HUES64 (cell line): ENCODE measurements around the gene NGEF.
"Not testable (repeated sequence)": the region's sequence is repeated elsewhere in the genome, so short reads cannot be mapped to it uniquely, and the experiment has no call there.

Experiments used
- H3K27ac ChIP-seq: 2 replicates; pipeline ENCODE4 v1.7.0; 2013; ENCODE audit warnings: low read depth, low read length, inconsistent platforms
- H3K27me3 ChIP-seq: 2 replicates; pipeline ENCODE4 v1.6.1; 2013; ENCODE audit warnings: mild to moderate bottlenecking, low read length; ENCODE audit not compliant: insufficient read depth
- H3K36me3 ChIP-seq: 2 replicates; pipeline ENCODE4 v1.6.1; 2013; ENCODE audit warnings: mild to moderate bottlenecking, low read length; ENCODE audit not compliant: insufficient read depth
- H3K4me1 ChIP-seq: 2 replicates; pipeline ENCODE4 v1.6.1; 2013; ENCODE audit warnings: mild to moderate bottlenecking, low read length, moderate library complexity; ENCODE audit not compliant: insufficient read depth
- H3K4me3 ChIP-seq: 2 replicates; pipeline ENCODE4 v1.5.1; 2013; ENCODE audit warnings: mild to moderate bottlenecking, low read length, moderate library complexity
- H3K9ac ChIP-seq: 2 replicates; pipeline ENCODE4 v1.6.1; 2013; ENCODE audit warnings: mild to moderate bottlenecking, low read depth, low read length
- H3K9me3 ChIP-seq: 2 replicates; pipeline ENCODE4 v1.6.1; 2013; ENCODE audit warnings: low read depth, low read length; ENCODE audit not compliant: insufficient read depth
- WGBS: fragments of 150-250, 120-280 bp; methylation state at CpG from one replicate; pipeline ENCODE4 v1.1.7; 2013; ENCODE audit warnings: missing lambda C conversion rate; 5-methylcytosine and 5-hydroxymethylcytosine counted together

Gene NGEF

GRCh38 chr2:232920760-232921159 is 92.3 kb downstream of the NGEF start:
- no peaks in the 10 kb centered on the region for H3K9me3 ChIP-seq
- H3K9ac ChIP-seq: no peak overlapping the region
- H3K4me3 ChIP-seq: no peak overlapping the region
- peaks cover 17% of the 10 kb centered on the region for H3K27me3 ChIP-seq
- H3K27ac ChIP-seq: no peak overlapping the region
- peaks cover 7% of the 10 kb centered on the region; the same call in 1 of the 2 replicates for H3K4me1 ChIP-seq
- H3K36me3 ChIP-seq: no peaks in the 10 kb centered on the region
- 94% methylated on average over 2 of the region's 3 CpGs for WGBS

GRCh38 chr2:232920055-232920454 is 93.0 kb downstream of the NGEF start:
- no peaks in the 10 kb centered on the region for H3K9me3 ChIP-seq
- 88% methylated on average over 11 of the region's 11 CpGs for WGBS
- peaks cover 10% of the 10 kb centered on the region for H3K27me3 ChIP-seq
- no peak overlapping the region for H3K9ac ChIP-seq
- H3K36me3 ChIP-seq: no peaks in the 10 kb centered on the region
- 0 out of 2 replicates have a peak, but pooled peaks cover 2% of the 10 kb centered on the region for H3K4me1 ChIP-seq
- no peak overlapping the region for H3K27ac ChIP-seq
- no peak overlapping the region for H3K4me3 ChIP-seq

DNA sequence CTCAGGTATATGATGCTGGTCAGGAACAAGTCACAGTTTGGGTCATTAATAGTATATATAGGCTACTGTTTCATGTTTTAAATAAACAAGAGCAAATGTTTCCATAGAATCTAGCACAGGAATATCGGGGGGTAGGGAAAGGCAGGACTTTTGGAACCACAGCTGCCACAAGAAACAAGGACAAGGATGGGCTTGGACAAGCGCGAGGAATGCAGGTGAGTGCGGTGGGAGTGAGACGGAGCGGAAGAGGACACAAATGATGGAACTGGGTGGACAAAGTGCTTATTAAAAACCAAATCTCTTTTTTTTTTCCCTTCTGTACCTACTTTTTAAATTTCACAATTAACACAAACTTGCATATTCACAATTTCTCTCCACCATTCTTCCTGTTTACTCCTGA is 93.9 kb downstream of the NGEF start:
- peaks cover under 1% of the 10 kb centered on the region for H3K27me3 ChIP-seq
- H3K27ac ChIP-seq: no peak overlapping the region
- 95% methylated on average over 6 of the region's 6 CpGs for WGBS

GRCh38 chr2:232913903-232914302 is 99.2 kb downstream of the NGEF start:
- H3K27ac ChIP-seq: no peak overlapping the region
- H3K9me3 ChIP-seq: peaks cover 21% of the 10 kb centered on the region
- no peak overlapping the region for H3K4me3 ChIP-seq
- no peaks in the 10 kb centered on the region for H3K4me1 ChIP-seq
- no peaks in the 10 kb centered on the region for H3K36me3 ChIP-seq
- no peak overlapping the region for H3K9ac ChIP-seq
- WGBS: 95% methylated on average over 2 of the region's 2 CpGs
- no peaks in the 10 kb centered on the region; the same call in 1 of the 2 replicates for H3K27me3 ChIP-seq

More for the DNA sequence above, 93.9 kb downstream of the NGEF start:
- no peaks in the 10 kb centered on the region for H3K9me3 ChIP-seq
- no peaks in the 10 kb centered on the region for H3K4me1 ChIP-seq
- no peak overlapping the region for H3K9ac ChIP-seq
- no peaks in the 10 kb centered on the region for H3K36me3 ChIP-seq
- H3K4me3 ChIP-seq: no peak overlapping the region

GRCh38 chr2:232911712-232912277 is 101.3 kb downstream of the NGEF start:
- H3K27me3 ChIP-seq: no peaks in the 10 kb centered on the region; the same call in 1 of the 2 replicates
- H3K36me3 ChIP-seq: no peaks in the 10 kb centered on the region
- peaks cover 21% of the 10 kb centered on the region for H3K9me3 ChIP-seq
- peaks cover 4% of the 10 kb centered on the region; the same call in 1 of the 2 replicates for H3K4me1 ChIP-seq
- no peak overlapping the region for H3K4me3 ChIP-seq
- WGBS: 75% methylated on average over 1 of the region's 1 CpG
- H3K27ac ChIP-seq: no peak overlapping the region
- no peak overlapping the region for H3K9ac ChIP-seq

DNA sequence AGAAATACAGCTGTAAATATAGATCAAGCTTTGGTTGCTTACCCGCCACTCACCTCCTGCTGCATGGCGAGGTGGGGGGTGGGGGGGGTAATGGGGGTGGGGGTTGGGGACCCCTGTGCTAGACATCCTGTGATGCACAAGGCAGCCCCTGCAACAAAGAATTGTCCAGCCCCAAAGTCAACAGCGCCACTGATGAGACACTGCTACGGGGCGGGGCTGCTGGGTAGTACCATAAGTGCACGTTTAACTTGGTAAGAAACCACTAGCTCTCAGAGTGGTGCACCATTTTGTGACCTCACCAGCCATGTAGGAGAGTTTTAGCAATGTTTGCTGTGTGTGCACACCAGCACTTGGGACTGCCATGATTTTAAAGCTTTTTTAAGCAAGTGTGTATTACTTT is 102.7 kb downstream of the NGEF start:
- H3K36me3 ChIP-seq: no peaks in the 10 kb centered on the region
- H3K27ac ChIP-seq: no peak overlapping the region
- WGBS: 93% methylated on average over 4 of the region's 6 CpGs
- H3K27me3 ChIP-seq: no peaks in the 10 kb centered on the region; the same call in 1 of the 2 replicates
- H3K9me3 ChIP-seq: peaks cover 21% of the 10 kb centered on the region
- H3K4me3 ChIP-seq: no peak overlapping the region
- no peak overlapping the region for H3K9ac ChIP-seq
- H3K4me1 ChIP-seq: peaks cover 4% of the 10 kb centered on the region; the same call in 1 of the 2 replicates

DNA sequence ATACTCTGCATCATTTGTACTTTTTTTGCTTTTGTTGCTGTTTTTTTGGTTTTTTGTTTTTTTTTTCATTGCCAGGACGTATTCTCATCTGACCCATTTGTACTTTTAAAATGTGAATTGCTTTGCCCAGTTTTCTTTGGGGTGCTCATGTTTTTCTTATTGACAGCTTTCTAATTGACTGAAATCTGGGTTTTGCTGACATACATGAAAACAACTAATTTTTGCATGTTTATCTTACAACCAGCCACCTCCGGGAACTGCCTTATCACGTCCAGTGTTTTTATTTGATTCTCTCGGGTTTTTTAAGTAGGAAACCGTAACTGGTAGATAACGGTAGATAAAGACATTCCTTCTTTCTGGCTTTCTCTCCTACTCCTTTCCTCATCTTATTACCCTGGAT is 104.4 kb downstream of the NGEF start:
- no peaks in the 10 kb centered on the region for H3K27me3 ChIP-seq
- over 99% methylated on average over 6 of the region's 6 CpGs for WGBS

DNA sequence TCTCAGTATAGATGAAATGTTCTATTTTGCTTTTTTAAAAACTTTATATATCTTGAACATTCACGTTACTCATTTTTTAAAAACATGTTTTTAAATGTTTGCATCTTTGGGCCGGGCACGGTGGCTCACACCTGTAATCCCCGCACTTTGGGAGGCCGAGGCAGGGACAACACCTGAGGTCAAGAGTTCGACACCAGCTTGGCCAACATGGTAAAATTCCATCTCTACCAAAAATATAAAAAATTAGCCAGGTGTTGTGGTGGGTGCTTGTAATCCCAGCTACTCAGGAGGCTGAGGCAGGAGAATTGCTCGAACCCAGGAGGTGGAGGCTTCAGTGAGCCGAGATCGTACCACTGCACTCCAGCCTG is 105.4 kb downstream of the NGEF start:
- WGBS: 94% methylated on average over 9 of the region's 9 CpGs
- H3K27ac ChIP-seq, H3K27me3 ChIP-seq, H3K9ac ChIP-seq, H3K4me3 ChIP-seq, H3K4me1 ChIP-seq, H3K36me3 ChIP-seq: not testable (repeated sequence)
- H3K9me3 ChIP-seq: peaks cover 21% of the 10 kb centered on the region

More for the DNA sequence above, 104.4 kb downstream of the NGEF start:
- H3K9ac ChIP-seq: no peak overlapping the region
- peaks cover 21% of the 10 kb centered on the region for H3K9me3 ChIP-seq
- H3K36me3 ChIP-seq: no peaks in the 10 kb centered on the region
- peaks cover 4% of the 10 kb centered on the region; the same call in 1 of the 2 replicates for H3K4me1 ChIP-seq
- no peak overlapping the region for H3K27ac ChIP-seq
- H3K4me3 ChIP-seq: no peak overlapping the region

DNA sequence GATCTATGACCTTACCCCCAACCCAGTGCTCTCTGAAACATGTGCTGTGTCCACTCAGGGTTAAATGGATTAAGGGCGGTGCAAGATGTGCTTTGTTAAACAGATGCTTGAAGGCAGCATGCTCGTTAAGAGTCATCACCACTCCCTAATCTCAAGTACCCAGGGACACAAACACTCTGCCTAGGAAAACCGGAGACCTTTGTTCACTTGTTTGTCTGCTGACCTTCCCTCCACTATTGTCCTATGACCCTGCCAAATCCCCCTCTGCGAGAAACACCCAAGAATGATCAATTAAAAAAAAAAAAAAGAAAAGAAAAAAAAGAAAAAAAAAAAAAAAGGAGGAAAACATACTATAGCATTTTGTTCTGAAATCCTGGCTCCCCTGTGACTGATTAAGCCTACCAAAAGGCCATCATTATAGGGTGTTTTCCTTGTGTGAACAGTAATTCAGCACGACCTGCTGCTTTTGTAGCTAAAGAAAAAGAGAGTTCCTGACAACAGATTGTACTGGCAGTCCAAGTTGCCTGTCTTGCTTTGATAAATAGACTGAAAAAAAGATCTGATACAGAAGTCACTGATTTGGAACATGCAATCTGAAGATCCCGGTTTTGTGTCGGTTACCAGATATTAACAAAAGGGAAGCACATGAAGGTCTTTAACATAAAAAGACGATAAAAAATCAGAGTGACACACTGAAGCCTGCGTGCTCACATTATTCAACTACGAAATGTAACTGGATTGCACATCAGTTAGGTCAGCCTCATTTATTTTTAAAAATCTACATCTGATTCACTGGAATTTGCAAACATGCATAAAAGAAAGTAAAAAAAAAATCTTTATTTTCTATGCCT is 106.0 kb downstream of the NGEF start:
- peaks cover 15% of the 10 kb centered on the region for H3K27me3 ChIP-seq
- not testable (repeated sequence) for H3K4me3 ChIP-seq, H3K27ac ChIP-seq, H3K36me3 ChIP-seq, H3K4me1 ChIP-seq, H3K9ac ChIP-seq
- WGBS: 87% methylated on average over 6 of the region's 10 CpGs
- H3K9me3 ChIP-seq: peaks cover 18% of the 10 kb centered on the region

GRCh38 chr2:232903989-232904388 is 109.1 kb downstream of the NGEF start:
- WGBS: 89% methylated on average over 9 of the region's 9 CpGs
- H3K9ac ChIP-seq: no peak overlapping the region
- H3K4me3 ChIP-seq: no peak overlapping the region
- no peak overlapping the region for H3K27ac ChIP-seq
- H3K9me3 ChIP-seq: no peaks in the 10 kb centered on the region
- H3K4me1 ChIP-seq: peaks cover 18% of the 10 kb centered on the region
- H3K36me3 ChIP-seq: no peaks in the 10 kb centered on the region
- peaks cover 34% of the 10 kb centered on the region for H3K27me3 ChIP-seq

GRCh38 chr2:232901736-232902578 is 111.1 kb downstream of the NGEF start:
- Histone ChIP-seq H3K9me3 (no peaks in the 10 kb centered on the region), H3K36me3 (no peaks in the 10 kb centered on the region), H3K4me3 (no peak overlapping the region), H3K27me3 (peaks cover 39% of the 10 kb centered on the region), H3K4me1 (peaks cover 14% of the 10 kb centered on the region), H3K9ac (no peak overlapping the region), H3K27ac (no peak overlapping the region)
- WGBS: 47% methylated on average over 26 of the region's 28 CpGs
